Cerebellar cortex (tissue), 1 donor: ENCODE data around the gene FAM89B.
"Not testable (repeated sequence)": the region's sequence is repeated elsewhere in the genome, so short reads cannot be mapped to it uniquely, and the experiment has no call there.

Source experiments
- DNase-seq: peaks from one replicate; pipeline ENCODE4 v3.0.0-alpha.2; 2015; ENCODE audit warnings: low spot score

Gene FAM89B

GRCh38 chr11:65572356-65573051, at the start of gene FAM89B:
TSS of gene FAM89B (plus strand) at chr11:65572538. CDS start at chr11:65572670, 132 bp downstream.
- DNase-seq, result peak; percentile 92

GRCh38 chr11:65522718-65523630, 49.4 kb upstream of the FAM89B start:
- not testable (repeated sequence) for DNase-seq

GRCh38 chr11:65523631-65523968, 48.7 kb upstream of the FAM89B start:
- DNase-seq, result not testable (repeated sequence)

- DNase-seq, result peak; percentile 59
Observed at GRCh38 chr11:65524014-65524740, 48.2 kb upstream of the FAM89B start.

- peak; percentile 81 for DNase-seq
Observed at GRCh38 chr11:65524741-65525545, 47.4 kb upstream of the FAM89B start, which contains the start of gene SCYL1. TSS of gene SCYL1 (plus strand) at chr11:65525083. CDS start at chr11:65525154, 71 bp downstream.

GRCh38 chr11:65525546-65526480, 46.5 kb upstream of the FAM89B start:
- DNase-seq, result no peak

- DNase-seq, result no peak
Observed at GRCh38 chr11:65526744-65527143, 45.6 kb upstream of the FAM89B start.

GRCh38 chr11:65528819-65529350, 43.5 kb upstream of the FAM89B start:
- DNase-seq, result no peak

- no peak for DNase-seq
Observed at GRCh38 chr11:65529475-65530156, 42.7 kb upstream of the FAM89B start.

- DNase-seq, result no peak
Observed at GRCh38 chr11:65530157-65530496, 42.2 kb upstream of the FAM89B start.

GRCh38 chr11:65532388-65533064, 39.8 kb upstream of the FAM89B start:
- no peak for DNase-seq

GRCh38 chr11:65535102-65535501, 37.2 kb upstream of the FAM89B start:
- DNase-seq, result no peak

- DNase-seq, result no peak
Observed at GRCh38 chr11:65536412-65537295, 35.7 kb upstream of the FAM89B start.

GRCh38 chr11:65537296-65537597, 35.1 kb upstream of the FAM89B start:
- no peak for DNase-seq

- DNase-seq, result no peak
Observed at GRCh38 chr11:65537620-65538231, 34.6 kb upstream of the FAM89B start.

GRCh38 chr11:65538232-65538914, 34.0 kb upstream of the FAM89B start:
- no peak for DNase-seq
